HL-60/S4 treated with phorbol 12-myristate 13-acetate at 8.2 ng/mL for 4 days and 3 days (cell line): ENCODE results near the gene GOLGA8H.
"Not testable (repeated sequence)": the region's sequence is repeated elsewhere in the genome, so short reads cannot be mapped to it uniquely, and the experiment has no call there.

Source experiments
- in situ Hi-C: fragments of 300-500 bp; cut with MboI; formaldehyde crosslinking; loops from 2 replicates; pipeline ENCODE4 v1.15.0; 2022; ENCODE audit warnings: low sequenced_read_pairs

GOLGA8H gene, protein sequence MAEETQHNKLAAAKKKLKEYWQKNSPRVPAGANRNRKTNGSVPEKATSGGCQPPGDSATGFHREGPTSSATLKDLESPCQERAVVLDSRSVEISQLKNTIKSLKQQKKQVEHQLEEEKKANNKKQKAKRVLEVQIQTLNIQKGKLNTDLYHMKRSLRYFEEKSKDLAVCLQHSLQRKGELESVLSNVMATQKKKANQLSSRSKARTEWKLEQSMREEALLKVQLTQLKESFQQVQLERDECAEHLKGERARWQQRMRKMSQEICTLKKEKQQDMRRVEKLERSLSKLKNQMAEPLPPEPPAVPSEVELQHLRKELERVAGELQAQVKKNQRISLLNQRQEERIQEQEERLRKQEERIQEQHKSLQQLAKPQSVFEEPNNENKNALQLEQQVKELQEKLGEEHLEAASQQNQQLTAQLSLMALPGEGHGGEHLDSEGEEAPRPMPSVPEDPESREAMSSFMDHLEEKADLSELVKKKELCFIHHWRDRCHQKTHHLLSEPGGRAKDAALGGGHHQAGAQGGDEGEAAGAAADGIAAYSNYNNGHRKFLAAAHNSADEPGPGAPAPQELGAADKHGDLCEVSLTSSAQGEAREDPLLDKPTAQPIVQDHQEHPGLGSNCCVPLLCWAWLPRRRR

DNA sequence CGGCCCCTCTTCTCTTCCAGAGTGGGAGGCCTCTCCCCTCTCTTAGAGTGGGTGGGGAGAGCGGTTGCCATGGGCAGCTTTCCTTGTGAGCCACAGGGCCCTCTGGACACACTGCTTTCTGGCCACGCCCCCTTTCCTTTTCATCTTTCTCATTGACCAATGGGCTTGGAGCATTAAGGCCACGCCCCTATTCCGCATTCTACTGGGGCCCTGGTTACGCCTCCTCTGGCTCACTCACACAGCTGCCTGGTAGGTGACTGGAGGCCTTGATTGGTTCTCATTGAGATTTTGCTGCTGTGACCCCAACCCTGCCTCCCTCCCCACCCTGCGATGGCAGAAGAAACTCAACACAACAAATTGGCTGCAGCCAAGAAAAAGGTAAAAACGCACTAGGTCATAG, at the start of gene GOLGA8H:
Gene GOLGA8H, plus strand, starts transcription at position 233 of the 400 bp plus-strand sequence. Its CDS starts 98 bp downstream, at position 331.
- in situ Hi-C loops, result not testable (repeated sequence)

DNA sequence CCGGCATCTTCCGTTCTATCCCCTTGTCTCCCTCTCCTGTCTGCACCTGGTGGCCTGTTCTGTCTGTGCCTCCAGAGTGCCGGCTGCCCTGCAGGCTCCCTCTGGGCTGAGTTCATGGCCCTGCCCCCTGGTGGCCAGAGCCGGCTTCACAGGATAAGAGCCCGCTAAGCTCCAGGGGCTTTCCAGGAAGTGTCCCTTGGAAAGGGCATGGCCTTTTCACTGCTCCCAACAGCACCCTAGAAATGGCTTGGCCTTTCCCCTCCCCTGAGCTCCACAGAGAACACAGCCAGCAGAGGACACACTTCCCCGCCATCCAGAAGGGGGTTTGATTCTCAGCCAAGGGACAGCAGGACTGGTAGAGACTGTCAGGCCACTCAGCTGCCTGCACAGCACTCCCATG, 36.9 kb upstream of the GOLGA8H start:
- in situ Hi-C loops, result not testable (repeated sequence)

GRCh38 chr15:30573012-30573491, 30.8 kb upstream of the GOLGA8H start:
- in situ Hi-C loops, result not testable (repeated sequence)

DNA sequence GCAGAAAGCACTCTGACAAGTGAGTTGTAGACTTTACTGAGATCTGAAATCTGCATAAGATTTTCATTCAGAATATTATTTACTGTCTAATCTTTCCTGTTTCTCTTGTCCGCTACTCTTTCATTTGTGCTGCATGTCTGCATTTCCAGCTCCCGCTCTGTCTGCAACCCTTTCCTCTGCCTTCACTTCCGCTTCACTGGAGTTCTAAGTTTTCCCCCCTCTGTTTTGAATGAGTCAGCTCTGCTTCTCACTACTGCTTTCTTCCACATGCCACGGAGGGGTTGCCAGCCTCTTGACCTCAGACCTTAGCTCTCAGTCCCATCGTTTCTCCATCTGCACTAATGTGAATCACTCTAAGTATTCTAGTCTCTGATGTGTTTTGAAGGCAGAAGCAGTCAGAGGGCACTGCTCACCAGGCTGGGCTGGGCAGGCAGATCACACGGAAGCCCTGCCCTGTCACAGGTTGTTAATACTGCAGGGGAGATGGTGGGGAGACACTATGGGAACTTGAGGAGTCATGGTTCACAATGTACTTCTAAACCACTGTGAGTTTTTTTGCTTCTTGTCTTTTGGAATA, 24.3 kb upstream of the GOLGA8H start:
- in situ Hi-C loops, result not testable (repeated sequence)

DNA sequence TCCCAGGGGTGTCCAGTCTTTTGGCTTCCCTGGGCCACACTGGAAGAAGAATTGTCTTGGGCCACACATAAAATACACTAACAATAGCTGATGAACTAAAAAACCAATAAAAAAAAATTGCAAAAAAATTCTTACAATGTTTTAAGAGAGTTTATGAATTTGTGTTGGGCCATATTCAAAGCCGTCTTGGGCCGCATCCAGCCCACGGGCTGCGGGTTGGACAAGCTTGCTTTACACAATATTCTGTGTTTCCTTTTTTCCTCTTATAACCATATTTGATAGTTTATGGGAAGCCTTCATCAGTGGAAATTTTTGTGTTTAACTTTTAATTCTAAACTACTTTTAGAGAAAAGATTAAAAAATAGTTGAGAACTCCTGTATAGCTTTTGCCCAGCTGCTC, 23.1 kb upstream of the GOLGA8H start:
- in situ Hi-C loops, result not testable (repeated sequence)

DNA sequence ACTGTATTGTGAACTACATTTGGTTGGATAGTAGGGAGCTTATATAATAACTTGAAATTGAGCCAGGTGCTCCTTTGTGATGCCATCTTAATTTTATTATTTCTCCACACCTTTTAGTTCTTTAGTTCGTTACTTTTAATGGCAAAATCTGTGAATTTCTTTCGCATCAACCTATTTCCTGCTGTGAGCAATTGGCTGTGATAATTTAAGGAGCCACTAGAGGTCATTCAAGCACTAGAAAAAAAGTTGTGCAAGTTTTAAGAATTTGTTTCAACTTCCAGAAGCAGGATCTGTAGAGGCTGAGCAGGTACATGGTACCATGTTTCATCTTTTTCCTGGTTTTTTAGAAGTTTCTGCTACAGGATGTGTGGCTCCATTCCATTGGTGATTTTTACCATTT, 4.9 kb upstream of the GOLGA8H start:
- in situ Hi-C loops, result not testable (repeated sequence)

GRCh38 chr15:30612271-30612670, 8.4 kb downstream of the GOLGA8H start:
- in situ Hi-C loops, result not testable (repeated sequence)

DNA sequence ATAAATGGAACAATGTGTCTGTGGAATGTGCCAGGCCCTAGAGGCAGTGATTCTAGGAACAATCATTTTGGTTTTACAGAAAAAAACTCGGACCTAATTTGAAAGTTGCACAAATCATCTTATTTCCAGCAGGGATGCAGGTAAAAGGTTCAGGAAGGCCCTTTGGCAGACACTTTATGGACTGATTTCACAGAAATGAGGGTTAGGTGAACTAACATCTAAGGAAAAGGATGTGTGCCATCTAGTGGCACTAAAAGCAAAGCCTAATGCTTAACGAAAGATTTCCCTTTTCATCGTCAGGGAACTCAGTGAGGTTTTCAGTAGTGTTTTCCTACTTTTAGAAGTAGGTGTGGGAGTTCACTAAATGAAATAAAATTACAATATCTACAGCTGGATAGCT, 17.5 kb downstream of the GOLGA8H start:
- in situ Hi-C loops, result not testable (repeated sequence)

GRCh38 chr15:30625436-30626193, 21.8 kb downstream of the GOLGA8H start, which contains the start of gene ARHGAP11B:
Gene ARHGAP11B (plus strand): TSS chr15:30626128.
- in situ Hi-C loops, result not testable (repeated sequence)

DNA sequence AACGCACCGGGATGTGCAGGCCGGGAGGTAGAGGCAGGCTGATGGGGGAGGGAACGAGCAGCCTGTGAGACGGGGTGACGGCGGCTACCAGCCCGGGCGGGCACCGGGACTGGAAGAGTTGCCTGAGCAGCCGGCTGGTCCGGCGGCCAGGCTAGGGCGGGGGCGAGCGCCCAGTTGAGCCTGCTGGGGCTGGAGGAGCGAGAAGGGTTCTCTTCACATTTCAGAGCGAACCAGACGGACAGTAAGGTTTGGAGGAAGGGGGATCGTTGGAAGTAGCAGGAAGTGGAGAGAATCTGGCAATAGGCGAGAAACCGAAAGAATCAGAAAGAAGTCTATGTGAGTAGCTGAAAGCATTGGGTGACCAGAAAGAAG, 22.4 kb downstream of the GOLGA8H start:
- in situ Hi-C loops, result not testable (repeated sequence)

GRCh38 chr15:30626632-30627031, 22.8 kb downstream of the GOLGA8H start:
- in situ Hi-C loops, result not testable (repeated sequence)

- in situ Hi-C loops, result loop anchor here (25.0 kb wide), 2 partner anchors 537 to 837 kb away; no protein-coding TSS in a partner anchor
These were observed 46.4 kb downstream of the GOLGA8H start for GRCh38 chr15:30650012-30650929.

- in situ Hi-C loops, result loop anchor here (25.0 kb wide), 2 partner anchors 526 to 826 kb away; no protein-coding TSS in a partner anchor
These were observed 57.3 kb downstream of the GOLGA8H start for GRCh38 chr15:30661154-30661553.
